HG03108 (cell line): Measurements from ENCODE around the gene TMEM239.
"Not testable (repeated sequence)": the region's sequence is repeated elsewhere in the genome, so short reads cannot be mapped to it uniquely, and the experiment has no call there.

ENCODE experiments used
- ATAC-seq: cut with Tn5 transposase; IDR thresholded peaks from one replicate; pipeline ENCODE4 v1.9.1; 2021; ENCODE audit warnings: moderate library complexity; ENCODE audit not compliant: unreplicated experiment

TMEM239 gene

DNA sequence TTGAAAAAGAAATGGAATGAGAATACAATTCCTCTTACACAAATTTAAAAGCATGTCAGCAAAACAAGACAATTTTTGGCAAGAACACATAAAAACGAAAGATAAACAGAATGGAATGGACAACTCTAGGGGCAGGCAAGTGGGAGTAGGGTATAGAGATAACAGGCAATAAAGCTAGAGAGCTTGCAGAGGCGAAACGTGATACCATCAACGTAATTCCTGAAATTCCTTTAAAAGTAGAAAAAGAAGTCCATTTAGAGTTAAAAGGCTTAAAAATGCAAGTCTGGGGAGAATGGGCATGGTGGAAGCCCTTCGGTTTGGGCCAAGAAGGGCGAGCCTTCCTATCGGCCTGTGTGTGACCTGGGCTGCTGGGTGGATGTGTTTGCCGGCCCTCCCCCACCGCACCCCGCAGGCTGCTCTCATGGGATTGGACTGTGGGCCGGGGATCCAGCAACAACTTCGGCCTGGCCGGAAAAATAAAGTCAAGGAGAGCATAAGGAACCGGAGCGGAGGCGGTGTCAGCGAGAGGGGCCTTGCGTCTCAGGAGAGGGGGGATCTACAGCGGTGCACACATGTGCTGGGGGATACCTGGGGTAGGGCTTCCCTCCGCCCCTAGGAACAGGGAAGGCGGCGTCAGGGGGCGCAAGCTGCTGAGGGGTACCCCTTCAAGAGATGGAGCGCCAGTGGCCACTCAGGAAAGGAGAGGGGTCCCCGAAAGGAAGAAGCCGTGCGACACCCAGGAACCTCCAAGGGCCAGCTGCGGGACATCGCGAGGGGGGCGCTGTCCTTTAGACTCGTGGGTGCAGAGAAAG is 4.1 kb downstream of the TMEM239 start:
- no peak for ATAC-seq

DNA sequence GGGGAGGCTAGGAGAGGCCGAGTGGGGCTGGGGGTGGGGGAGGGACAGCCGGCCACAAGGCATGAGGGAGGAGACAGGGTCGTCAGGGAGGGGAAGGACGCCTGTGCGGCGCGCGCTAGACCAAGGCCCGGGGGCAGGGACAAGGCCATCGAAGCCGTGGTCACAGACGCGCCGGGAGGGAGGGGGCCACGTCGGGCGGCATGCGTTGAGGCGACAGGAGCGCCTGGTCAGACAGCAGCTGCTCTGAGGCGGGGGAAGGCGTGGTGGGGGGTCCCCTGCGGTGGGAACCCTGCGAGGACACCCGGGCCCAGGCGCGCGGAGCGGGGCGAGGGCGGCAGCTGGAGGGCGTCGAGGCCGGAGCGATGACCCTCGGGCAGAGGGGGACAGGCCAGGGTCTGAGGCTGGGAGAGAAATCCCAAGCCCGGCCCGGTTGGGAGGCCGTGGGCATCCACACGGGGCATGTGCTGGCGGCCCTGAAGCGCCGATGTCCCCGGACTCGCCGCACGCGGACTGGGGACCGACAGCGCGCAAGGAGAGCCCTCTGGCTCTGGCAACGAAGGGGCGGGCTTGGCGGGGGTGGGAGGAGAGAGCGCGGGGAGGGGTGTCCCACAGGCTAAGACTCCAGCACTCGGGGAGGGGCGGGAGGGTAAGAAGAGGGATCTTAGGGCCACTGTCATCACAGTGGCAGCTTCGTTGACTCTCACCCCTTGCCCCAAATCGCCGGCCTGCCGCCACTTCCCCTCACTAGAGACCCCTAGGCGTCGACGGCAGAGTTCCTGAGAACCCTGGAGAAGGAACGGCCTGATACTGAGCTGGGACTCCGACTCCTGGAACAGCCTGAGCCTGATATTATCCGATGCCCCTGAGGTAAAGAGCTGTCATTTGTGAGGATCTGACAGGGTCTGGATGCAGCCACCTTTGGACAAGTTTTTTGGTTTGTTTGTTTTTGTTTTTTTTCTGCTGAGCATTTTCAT is 5.0 kb downstream of the TMEM239 start:
- ATAC-seq, result no peak

DNA sequence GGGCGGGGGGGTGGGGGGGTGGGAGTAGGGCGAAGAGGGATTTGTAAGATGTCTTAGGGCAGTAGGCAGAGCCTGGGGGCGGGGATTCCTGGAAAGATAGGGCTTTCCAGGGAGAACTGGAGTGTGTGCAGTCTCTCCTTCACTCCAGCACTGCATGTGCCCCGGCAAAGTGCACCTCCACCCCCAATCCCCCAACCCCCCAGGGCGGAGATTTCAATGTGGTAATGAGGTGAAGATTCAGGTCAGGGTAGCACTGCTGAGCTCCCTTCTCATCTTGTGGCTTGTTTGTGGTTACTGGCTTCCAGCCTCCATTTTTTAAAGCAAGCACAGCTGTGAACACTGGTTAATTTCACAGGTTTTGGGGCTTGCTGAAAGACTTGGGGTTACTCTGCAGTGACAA is 5.9 kb downstream of the TMEM239 start:
- ATAC-seq, result no peak

DNA sequence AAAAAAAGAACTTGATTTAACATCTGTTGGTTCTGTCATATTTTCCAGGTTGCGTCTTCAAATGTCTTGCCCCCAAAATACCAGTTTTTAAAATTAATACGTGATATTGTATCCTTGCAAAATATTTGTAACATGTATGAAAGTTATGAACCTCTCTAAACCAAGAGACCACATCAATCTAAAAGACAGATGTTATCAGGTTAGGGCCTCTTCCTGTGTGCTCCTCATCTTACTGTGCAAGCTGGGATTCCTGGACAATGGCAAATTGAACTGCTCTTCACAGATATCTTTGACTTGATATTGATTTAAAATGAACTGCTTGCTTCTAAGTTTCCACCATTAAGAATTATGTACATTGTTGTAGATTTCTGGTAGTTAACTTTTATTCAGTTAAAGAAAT is 9.6 kb downstream of the TMEM239 start:
- no peak for ATAC-seq

DNA sequence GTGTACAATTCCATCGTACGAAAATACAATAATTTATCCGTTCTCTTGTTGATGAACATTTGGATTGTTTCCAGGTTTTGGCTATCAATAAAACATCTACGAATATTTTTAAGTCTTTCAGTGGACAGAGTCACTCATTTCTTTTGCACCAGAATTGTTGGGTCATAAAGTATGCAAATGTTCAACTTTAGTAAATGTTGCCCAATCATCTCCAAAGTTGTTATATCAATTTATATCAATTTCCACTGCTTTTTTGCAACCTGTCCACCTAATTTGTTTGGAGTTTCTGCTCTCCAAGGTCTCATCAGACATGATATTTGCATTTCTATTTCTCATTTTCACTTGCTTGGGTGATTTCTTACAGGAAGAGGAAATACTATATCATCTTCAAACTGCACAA is 10.5 kb downstream of the TMEM239 start:
- ATAC-seq, result no peak

DNA sequence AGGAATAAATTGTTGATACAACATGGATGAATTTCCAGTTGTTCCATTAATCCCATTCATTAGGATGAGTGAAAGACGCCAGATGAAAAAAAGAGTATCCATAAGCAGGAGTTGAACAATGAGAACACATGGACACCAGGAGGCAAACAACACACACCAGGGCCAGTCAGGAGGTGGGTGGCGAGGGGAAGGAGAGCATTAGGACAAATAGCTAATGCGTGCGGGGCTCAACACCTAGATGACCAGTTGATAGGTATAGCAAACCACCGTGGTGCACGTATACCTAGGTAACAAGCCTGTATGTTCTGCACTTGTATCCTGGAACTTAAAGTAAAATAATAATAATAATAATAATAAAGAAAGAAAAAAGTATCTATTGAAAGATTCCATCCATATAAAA is 13.2 kb downstream of the TMEM239 start:
- ATAC-seq, result no peak

DNA sequence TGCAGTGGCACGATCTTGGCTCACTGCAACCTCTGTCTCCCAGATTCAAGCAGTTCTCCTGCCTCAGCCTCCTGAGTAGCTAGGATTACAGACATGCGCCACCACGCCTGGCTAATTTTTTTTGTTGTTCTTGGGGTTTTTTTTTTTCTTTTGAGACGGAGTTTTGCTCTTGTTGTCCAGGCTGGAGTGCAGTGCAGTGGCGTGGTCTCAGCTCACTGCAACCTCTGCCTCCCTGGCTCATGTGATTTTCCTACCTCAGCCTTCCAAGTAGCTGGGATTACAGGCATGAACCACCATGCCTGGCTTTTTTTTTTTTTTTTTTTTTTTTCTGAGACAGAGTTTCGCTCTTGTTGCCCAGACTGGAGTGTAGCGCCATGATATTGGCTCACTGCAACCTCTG is 15.0 kb downstream of the TMEM239 start:
- ATAC-seq, result not testable (repeated sequence)

DNA sequence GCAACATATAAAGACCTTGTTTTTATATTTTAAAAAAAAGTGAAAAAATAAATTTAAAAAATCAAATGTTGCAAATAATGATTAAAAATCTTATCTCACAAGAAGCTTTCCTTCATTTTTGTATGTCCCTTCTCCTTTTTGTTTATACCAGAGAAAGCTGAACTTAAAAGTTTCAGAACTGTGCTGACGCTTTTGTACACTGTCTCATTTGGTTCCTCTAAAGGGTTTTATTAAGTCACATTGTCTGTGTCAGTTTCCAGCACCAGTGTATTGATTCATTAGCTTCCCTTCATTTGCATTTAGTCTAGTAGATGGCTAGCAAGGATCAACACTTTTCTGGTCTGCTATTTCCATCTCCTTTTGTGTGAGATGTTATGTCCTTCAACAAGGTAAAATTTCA is 17.6 kb downstream of the TMEM239 start:
- no peak for ATAC-seq

DNA sequence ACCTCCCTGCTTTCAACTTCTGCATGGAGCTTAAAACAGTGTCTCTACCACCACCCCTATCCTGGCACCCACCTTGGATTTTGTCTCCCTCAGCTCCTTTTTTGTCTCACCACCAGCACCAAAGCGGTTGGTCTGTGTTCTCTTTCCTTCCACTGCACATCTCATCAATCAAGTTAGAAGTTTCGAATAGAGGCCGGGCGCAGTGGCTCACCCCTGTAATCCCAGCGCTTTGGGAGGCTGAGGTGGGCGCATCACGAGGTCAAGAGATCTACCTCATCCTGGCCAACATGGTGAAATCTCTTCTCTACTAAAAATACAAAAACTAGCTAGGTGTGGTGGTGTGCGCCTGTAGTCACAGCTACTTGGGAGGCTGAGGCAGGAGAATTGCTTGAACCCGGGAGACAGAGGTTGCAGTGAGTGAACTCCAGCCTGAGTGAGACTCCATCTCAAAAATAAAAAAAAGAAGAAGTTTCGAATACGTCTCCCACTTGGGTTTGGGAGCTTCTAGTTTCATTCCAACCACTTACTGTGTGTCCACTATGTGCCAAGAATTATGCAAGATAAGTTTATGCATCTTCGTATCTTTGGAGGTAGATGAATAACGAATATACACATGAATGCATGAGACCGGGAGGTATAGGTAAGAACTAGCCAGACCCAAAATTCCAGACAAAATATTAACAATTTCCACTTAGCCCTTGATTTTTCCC is 18.4 kb downstream of the TMEM239 start:
- no peak for ATAC-seq

DNA sequence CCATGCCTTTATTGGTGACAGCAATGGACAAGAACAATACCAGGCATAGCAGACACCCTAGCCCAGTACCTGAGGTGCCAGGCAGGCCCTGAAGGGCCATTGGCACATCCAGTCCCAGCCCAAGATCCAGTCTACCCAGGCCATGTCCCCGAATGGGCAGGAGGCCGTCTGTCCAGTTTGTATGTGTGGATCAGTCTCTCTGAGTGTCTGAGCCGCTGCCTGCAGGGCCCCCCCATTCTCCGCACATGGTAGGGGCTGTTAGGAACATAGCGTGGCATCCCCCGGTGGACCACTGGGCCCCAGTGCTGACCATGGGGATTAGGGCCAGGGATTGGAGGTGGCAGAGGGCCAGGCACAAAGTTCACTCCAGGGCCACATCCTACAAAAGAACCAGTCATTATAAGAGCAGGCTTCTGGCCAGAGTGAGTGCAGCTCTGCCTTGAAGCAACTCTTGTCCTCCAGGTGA is 19.2 kb downstream of the TMEM239 start:
- ATAC-seq, result no peak

DNA sequence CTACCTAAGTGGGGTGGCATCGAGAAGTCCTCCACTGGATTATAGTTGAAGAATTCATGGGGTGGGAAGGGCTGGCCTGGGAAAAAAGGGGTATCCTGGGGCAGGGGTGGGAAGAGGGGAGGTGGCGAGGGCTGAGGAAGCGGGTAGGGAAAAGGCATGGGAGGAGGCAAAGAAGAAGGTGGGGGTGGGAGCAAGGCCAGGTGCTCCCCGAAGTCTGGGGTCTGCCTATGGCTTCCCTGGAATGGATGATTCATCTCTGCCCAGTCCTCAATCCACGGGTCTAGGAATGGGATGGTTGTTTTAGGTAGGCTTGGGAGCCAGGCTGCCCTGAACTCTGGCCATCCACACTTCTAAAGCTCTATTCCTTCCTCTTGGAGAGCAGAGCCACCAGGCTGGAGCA is 19.9 kb downstream of the TMEM239 start:
- no peak for ATAC-seq

DNA sequence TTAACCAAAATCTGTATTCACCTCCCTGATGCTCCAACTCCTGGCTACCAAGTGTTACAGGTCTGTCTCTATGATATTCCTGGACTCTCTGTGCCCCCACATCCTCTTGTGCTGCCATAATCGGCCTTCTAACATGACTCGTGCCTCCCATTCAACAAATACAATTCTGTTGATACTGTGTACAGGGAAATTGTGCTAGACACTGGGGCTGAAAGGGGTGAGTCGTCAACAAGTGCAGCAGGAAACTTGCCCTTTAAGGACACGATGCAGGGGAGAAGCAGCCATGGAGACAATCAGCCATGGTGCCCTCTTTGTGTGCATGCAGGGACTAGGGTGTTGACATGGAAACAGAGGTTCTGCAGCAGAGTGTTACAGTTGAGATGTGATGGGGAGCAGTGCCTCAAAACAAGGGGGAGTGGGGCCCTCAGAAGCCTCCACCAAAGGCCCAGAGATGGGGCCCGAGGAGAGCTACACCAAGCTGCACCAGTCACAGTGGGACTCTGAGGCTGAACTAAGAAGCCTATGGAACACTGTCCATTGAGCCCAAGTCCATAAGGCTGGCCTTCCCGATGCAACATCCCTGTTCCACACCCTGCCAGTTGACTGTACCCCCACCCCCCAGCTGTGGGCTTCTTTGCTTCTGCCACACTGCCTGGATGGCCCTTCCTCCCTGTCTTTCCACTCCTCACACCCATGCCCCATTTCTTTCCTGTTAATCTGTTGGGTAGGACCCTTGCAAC is 21.2 kb downstream of the TMEM239 start:
- ATAC-seq, result no peak

DNA sequence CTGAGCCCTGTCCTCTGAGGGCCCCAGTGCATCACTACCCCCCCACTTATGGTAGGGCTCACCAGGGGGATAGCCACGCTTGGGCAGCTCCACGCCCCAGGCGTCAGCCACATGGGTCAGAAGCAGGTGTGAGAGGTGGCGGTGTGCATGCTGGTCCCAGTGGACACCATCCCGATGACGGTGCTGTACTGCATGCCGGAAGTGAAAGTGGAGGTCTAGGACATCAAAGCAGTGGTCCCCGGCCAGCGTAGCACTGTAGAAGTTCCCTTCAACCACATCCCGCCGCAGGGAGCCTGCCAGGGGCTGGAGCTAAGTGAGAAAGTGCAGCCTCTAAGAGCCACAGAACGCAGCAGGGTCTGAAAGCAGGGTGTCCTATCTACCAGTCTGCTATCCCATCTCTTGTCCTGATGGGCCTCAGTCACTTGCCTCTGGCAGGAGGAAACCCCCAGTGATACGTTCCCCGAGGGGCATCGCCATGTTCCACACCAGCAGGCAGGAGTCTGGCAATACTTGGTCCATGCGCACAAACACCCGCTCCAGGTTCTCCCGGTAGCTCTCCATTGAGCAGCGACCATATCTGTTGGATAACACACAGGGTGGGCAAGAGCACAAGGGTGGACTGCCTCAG is 22.1 kb downstream of the TMEM239 start:
- ATAC-seq, result no peak

DNA sequence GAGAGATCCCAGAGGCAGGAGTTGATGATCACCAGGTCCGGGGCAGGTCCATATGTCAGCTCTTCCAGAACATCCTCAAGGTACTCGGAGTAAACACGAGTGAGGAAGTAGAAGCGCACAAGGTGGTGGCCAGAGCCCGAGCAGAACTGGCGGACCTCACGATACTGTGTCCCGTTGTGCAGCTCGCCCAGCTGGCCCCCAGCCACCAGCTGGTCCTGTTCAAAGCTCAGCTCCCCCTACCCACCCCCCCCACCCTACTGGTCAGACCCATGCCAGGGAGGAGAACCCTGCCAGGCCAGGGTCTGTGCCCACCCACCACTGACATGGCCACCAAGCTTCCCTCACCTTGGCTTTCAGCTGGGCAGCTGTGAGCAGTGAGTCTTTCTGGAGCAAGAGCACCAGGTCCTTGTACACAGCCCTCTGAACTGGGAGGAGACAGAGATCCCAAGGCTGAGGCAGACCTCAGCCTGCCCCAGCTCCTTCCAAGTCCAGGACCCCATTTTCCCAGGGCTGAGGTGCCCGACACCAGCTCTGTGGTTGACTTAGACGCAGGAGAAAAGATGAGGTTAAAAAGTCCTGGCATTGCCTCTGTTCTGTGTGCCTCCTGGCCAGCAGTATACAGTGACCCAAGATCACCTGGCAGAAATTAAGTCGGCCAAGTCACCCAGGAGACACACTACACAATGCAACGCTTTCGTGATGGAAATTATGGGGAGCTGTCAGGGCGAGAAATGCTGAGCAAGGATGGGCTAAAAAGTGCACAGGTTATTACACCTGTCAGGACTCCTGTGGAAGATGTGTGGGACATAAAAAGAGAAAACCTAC is 22.9 kb downstream of the TMEM239 start:
- ATAC-seq, result no peak

DNA sequence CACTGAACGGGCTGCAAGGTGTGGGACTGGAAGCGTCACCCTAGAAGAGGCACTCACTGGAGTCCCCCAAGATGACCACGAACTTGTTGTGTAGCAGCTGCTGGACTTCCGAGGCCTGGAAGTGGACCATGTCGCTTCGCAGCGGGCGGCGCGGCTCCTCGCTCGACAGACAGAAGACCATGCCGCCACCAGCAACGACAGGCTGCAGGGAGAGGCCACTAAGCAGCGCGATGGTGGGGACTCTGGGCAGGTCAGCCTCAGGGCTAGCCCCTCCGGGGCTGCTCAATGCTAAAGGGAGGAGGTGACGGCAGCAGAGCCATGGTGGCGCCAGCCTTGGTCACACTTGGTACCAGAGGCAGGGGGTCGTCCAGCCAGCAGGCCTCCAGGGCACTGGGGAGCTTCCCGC is 23.6 kb downstream of the TMEM239 start:
- no peak for ATAC-seq

DNA sequence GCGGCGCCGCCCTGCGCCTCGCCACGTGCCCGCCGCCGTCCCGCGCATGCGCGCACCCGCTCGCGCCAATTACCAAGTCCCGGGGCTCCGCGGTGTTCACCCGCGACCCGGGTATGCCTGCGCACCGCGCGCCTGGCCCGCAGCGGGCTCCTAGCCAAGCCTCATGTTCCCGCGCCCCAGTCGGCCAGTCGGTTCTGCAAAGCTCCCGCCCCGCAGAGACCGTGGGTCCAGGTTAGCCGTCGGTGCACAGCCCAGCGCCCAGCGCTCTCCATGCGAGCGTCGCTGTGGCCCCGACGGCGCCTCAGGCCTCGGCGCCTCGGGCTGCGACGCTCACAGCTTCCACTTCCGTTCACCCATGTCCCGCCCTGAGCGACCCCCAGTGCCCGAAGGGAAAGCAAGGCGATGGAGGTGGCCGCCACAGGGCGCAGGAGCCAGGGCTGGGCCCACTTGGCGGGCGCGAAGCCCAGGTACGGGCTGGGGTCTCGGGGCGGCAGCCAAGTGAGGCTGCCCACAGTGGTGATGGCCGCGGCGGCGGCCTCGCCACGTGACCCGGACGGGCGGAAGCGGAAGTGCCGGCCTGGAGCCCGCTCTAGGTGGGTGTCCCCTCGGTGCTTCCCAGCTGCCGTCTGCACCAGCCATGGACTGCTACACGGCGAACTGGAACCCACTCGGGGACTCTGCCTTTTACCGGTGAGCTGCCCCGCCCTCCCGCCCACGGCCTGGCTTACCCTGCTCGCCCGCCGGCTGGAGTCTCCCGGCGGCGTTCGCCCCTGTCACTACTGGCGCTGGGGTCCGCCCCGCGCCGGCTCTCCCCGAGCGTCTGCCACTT is 24.2 kb downstream of the TMEM239 start, which contains the start of the genes PCED1A and VPS16:
PCED1A (minus strand) TSS at position 518 of the 829 bp plus-strand sequence. CDS start 743 bp downstream, outside the sequence.
VPS16 (plus strand) TSS at position 608 of the 829 bp plus-strand sequence; CDS start at position 638, 30 bp downstream.
- ATAC-seq, result peak; percentile 94

DNA sequence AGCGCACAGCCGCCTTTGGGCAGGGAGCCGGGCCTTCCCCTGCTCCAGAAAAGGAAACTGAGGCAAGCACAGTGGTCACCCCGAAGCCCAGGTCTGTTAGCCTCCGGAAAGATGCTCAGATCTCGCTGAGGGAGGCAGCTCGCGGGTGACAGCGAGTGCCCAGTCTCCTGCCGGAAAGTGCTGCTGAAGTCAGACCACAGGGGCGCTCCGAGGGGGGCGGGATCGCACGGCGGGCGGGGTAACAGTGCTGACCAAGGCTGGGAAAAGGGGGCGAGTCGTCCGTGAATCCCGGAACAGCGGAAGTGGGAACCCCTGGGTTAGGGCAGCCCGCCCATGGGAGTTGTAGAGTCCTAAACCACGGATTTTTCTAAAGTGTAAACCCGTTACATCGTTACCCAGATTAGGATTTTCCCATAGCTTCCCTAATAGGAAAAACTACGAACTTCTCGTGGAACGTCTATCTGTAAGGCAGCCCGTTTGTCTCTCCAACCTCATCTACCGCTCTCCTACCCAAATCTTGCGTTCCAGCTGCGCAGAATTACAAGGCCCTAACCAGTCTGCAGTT is 24.9 kb downstream of the TMEM239 start:
- ATAC-seq, result peak; percentile 15

DNA sequence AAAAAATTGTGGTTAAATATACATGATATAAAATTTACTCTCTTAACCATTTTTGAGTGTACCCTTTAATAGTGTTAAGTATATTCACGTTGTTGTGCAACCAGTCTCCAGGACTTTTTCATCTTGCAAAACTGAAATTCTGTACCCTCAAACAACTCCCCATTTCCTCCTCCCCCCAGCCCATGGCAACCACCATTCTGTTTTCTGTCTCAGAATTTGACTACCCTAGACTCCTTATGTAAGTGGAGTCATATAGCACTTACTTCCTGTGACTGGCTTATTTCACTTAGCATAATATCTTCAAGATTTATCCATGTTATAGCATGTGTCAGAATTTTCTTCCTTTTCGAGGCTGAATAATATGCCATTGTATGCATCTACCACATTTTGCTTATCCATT is 29.4 kb downstream of the TMEM239 start:
- ATAC-seq, result no peak
